ENCODE data around the gene CHMP4B. TPM values are rescaled to one million over a fixed set of nuclear protein-coding genes. Genes with fewer than 3 reads are reported as not detected.
A peak's percentile ranks its signal among the peaks of the same experiment; 100 is the strongest.

CHMP4B gene
- total RNA-seq, 2 experiments from 2014 or later: 44.2 to 49.3 TPM

DNA sequence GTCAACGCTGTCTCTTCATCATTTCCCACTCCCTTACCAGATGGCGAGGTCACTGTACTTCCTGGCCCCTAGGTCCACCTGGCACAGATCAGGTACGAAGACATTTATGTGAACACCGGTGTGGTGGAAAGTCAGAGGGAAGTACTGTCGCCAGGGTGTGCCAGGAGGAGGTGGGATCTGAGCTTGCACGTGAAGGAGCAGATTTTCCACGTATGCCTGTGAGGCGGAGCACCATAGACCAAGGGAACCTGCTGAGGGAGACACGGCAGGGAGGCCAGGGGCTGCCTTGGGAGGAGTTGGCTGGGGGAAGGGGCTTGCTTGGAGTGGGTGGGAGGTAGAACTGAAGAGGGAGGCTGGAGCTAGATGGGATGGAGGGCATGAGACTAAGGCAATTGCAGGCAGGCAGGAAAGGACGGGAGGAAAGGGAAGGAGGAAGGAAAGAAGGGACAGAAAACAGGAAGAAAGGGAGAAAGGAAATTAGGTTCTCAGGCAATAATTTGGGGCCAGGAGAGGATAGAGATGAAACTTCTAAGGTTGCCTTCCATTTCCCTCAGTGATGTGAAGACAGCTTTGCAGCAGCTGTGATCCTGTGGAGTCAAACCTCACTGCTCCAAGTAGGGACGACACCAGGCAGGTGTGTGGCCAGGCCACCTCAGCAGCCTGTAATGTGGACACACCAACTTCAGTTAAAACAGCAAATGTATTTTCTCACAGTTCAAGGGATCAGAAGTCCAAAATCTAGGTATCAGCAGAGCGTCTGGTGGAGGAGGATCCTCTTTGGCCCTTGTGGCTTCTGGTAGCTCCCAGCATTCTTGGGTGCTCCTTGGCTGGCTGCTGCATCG, 46.8 kb downstream of the CHMP4B start:
- peaks cover 53% of the 10 kb centered on the region for H3K4me1 Mint-ChIP-seq (ENCODE audit: low read depth)
- TF ChIP-seq, protein P1, sequence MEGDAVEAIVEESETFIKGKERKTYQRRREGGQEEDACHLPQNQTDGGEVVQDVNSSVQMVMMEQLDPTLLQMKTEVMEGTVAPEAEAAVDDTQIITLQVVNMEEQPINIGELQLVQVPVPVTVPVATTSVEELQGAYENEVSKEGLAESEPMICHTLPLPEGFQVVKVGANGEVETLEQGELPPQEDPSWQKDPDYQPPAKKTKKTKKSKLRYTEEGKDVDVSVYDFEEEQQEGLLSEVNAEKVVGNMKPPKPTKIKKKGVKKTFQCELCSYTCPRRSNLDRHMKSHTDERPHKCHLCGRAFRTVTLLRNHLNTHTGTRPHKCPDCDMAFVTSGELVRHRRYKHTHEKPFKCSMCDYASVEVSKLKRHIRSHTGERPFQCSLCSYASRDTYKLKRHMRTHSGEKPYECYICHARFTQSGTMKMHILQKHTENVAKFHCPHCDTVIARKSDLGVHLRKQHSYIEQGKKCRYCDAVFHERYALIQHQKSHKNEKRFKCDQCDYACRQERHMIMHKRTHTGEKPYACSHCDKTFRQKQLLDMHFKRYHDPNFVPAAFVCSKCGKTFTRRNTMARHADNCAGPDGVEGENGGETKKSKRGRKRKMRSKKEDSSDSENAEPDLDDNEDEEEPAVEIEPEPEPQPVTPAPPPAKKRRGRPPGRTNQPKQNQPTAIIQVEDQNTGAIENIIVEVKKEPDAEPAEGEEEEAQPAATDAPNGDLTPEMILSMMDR (IDR thresholded peaks at IDR 0.05): no peak
- no peak for DNase-seq
- Histone ChIP-seq H3K27ac (ENCODE audit: low read depth in 1 of 2, low read length in 2 of 2) (no peak overlapping the region), H3K4me1 (ENCODE audit: insufficient read depth, low read length) (peaks cover 46% of the 10 kb centered on the region), H3K9me3 (ENCODE audit: control insufficient read depth in 1 of 2, insufficient read depth in 1 of 2, low read length in 2 of 2) (no peaks in the 10 kb centered on the region), H3K36me3 (ENCODE audit: insufficient read depth, low read length) (peaks cover 28% of the 10 kb centered on the region), H3K27me3 (ENCODE audit: control insufficient read depth in 1 of 2, insufficient read depth in 2 of 2, low read length in 2 of 2) (no peaks in the 10 kb centered on the region), H3K4me3 (ENCODE audit: low read length) (no peak overlapping the region)
- ChIA-PET POLR2A (interaction anchor here (0.7 to 2.6 kb wide), 8 partner anchors 8 to 445 kb away, joined by 3 to 15 read pairs (median 5); partner anchors contain the start of genes AHCY, EIF2S2, RALY and ZNF341), CTCF (no interaction called here)
- peak overlapping the region; percentile 87 for H3K27ac Mint-ChIP-seq
- no peak for ATAC-seq (ENCODE audit: poor library complexity)
- no peaks in the 10 kb centered on the region for H3K9me3 Mint-ChIP-seq
- no peaks in the 10 kb centered on the region for H3K27me3 Mint-ChIP-seq
- intact Hi-C loops (cut with DNase I, micrococcal nuclease): loop anchor here in 1 of 2 experiments (5.0 kb wide), 1 partner anchor 46 kb away; the partner anchor contains the start of gene CHMP4B
- no peak overlapping the region for H3K4me3 Mint-ChIP-seq
- peaks cover 53% of the 10 kb centered on the region for H3K36me3 Mint-ChIP-seq (ENCODE audit: low read depth)

DNA sequence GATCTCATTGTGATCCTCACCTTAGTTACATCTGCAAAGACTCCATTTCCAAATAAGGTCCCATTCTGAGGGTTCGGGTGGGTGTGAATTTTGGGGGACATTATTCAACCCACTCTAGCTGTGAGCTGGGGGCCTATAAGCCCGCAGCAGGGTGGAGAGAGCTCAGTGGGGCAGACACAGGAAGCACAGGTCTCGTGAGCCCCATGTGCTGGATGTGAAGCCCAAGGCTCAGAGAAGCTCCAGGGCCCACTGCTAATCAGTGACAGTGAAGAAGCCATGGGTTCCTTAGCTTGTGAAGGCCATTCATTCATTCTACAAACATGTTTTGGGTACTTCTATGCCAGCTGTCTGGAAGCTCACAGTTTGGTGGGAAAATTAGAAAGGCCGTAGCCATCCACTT, 47.5 kb downstream of the CHMP4B start:
- Mint-ChIP-seq H3K4me1 (ENCODE audit: low read depth) (peaks cover 48% of the 10 kb centered on the region), H3K27ac (peak overlapping the region; percentile 87), H3K36me3 (ENCODE audit: low read depth) (peaks cover 45% of the 10 kb centered on the region), H3K27me3 (no peaks in the 10 kb centered on the region), H3K9me3 (no peaks in the 10 kb centered on the region), H3K4me3 (peak overlapping the region; percentile 54)
- peaks cover 42% of the 10 kb centered on the region for H3K4me1 ChIP-seq (ENCODE audit: insufficient read depth, low read length)
- H3K9me3 ChIP-seq (ENCODE audit: control insufficient read depth in 1 of 2, insufficient read depth in 1 of 2, low read length in 2 of 2): no peaks in the 10 kb centered on the region
- ChIA-PET CTCF (no interaction called here), POLR2A (interaction anchor here (0.7 to 2.6 kb wide), 9 partner anchors 9 to 444 kb away, joined by 3 to 15 read pairs (median 5); partner anchors contain the start of genes AHCY, CHMP4B, EIF2S2 and RALY)
- intact Hi-C loops (cut with DNase I, micrococcal nuclease): loop anchor here in 1 of 2 experiments (5.0 kb wide), 1 partner anchor 46 kb away; the partner anchor contains the start of gene CHMP4B
- no peak overlapping the region for H3K4me3 ChIP-seq (ENCODE audit: low read length)
- DNase-seq: peak in 1 of 14 experiments; percentile 20
- TF ChIP-seq, protein P1 (IDR thresholded peaks at IDR 0.05): no peak
- peaks cover 24% of the 10 kb centered on the region for H3K36me3 ChIP-seq (ENCODE audit: insufficient read depth, low read length)
- H3K27me3 ChIP-seq (ENCODE audit: control insufficient read depth in 1 of 2, insufficient read depth in 2 of 2, low read length in 2 of 2): no peaks in the 10 kb centered on the region
- ATAC-seq (ENCODE audit: poor library complexity): peak; percentile 38
- peak overlapping the region; percentile 18 to 23 for H3K27ac ChIP-seq (ENCODE audit: low read depth in 1 of 2, low read length in 2 of 2)

DNA sequence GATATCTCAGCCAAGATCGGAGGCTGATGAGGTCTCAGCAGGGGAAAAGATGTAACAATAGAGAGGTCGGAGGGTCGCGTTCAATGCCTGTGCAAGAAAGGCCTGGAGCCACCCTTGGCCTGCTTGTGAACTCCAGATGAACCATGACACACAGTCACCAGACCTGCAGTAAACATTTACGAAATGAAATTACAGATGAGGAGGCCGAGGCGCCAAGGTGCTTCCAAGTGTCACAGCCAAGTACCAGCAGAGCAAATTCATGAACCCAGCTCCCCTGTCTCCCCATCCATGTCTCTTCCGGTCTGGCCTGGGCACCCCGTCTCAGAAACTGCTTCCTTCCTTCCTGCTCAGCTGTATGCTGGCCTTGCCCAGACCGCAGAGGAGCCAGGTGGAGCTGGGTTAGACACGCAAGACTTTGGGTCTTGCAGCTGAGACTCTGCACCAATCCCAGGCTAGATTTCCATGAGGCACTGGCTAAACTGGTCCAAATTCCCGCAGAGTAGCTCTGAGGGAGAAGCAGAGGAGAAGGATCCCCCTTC, 48.1 kb downstream of the CHMP4B start:
- ChIA-PET POLR2A (interaction anchor here (1.1 to 2.6 kb wide), 7 partner anchors 10 to 253 kb away, joined by 3 to 15 read pairs (median 6); partner anchors contain the start of genes CHMP4B, EIF2S2, RALY and ZNF341), CTCF (no interaction called here)
- intact Hi-C loops (cut with DNase I, micrococcal nuclease): loop anchor here in 1 of 2 experiments (5.0 kb wide), 1 partner anchor 47 kb away; the partner anchor contains the start of gene CHMP4B
- H3K4me1 Mint-ChIP-seq (ENCODE audit: low read depth): peaks cover 45% of the 10 kb centered on the region
- H3K27me3 ChIP-seq (ENCODE audit: control insufficient read depth in 1 of 2, insufficient read depth in 2 of 2, low read length in 2 of 2): no peaks in the 10 kb centered on the region
- H3K27me3 Mint-ChIP-seq: no peaks in the 10 kb centered on the region
- peak overlapping the region; percentile 54 for H3K4me3 Mint-ChIP-seq
- peaks cover 18% of the 10 kb centered on the region for H3K36me3 ChIP-seq (ENCODE audit: insufficient read depth, low read length)
- H3K9me3 ChIP-seq (ENCODE audit: control insufficient read depth in 1 of 2, insufficient read depth in 1 of 2, low read length in 2 of 2): no peaks in the 10 kb centered on the region
- H3K27ac Mint-ChIP-seq: peak overlapping the region; percentile 87
- peak; percentile 74 for ATAC-seq (ENCODE audit: poor library complexity)
- DNase-seq: peak in 13 of 14 experiments; percentile 20 to 70 (median 39)
- TF ChIP-seq, protein P1 (IDR thresholded peaks at IDR 0.05): no peak
- H3K4me3 ChIP-seq (ENCODE audit: low read length): no peak overlapping the region
- no peaks in the 10 kb centered on the region for H3K9me3 Mint-ChIP-seq
- peak overlapping the region; percentile 18 to 23 for H3K27ac ChIP-seq (ENCODE audit: low read depth in 1 of 2, low read length in 2 of 2)
- H3K4me1 ChIP-seq (ENCODE audit: insufficient read depth, low read length): peaks cover 38% of the 10 kb centered on the region
- H3K36me3 Mint-ChIP-seq (ENCODE audit: low read depth): peaks cover 40% of the 10 kb centered on the region
